ENCODE data around the gene POLG.

The POLG gene

DNA sequence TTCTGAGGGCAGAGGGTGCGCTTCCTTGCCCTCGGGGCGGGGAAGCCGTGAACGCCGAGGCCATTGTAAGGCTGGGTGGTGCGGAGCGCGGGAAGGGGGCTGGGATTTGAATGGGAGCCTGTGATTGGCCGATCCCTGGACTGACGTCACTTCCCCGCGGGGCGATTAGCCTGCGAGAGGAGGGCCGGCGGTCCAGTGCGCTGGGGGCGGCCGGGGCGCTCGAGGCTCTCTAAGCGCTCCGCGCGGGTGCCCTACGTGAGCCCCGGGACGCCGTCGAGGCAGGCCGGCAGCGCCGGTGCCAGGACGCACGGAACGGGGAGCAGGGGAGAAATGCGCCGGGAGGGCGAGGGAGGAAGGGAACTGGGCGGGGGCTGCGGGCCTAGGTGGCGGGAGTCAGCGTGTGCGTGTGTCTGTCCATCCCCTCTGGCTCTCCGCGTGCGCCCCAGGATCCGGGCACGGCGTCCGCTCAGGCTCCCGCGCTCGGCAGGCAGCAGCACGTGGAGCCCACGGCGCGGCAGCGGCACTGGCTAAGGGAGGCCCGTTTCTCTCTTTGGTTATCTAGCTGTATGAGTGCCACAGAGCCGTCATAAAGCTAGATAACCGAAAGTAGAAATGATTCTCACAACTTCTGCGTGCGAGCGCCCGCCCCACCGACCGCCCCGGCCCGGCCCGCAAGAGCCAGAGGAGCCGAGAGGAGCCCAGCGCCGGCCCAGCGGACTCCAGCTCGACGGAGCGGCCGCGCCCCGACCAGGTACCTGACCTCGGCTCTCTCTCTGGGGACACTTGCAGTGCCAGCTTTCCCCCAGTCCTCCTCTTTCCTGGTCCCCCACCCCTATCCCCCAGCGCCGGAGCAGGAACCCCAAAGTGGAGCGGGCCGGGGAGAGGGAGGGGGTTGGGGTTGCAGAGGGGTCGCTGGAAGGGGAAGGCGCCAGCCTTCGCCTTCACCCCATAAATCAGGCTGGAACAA is 33.1 kb upstream of the POLG start:
- H3K9ac ChIP-seq (ENCODE audit: low read length) = no peak overlapping the region
- H3K27me3 ChIP-seq (ENCODE audit: control insufficient read depth, insufficient read depth, low read length) = peaks cover 100% of the 10 kb centered on the region
- H3K9me3 ChIP-seq (ENCODE audit: control insufficient read depth, low read length) = no peaks in the 10 kb centered on the region
- H3K4me3 ChIP-seq (ENCODE audit: low read length) = no peak overlapping the region
- H3K36me3 ChIP-seq (ENCODE audit: control insufficient read depth, insufficient read depth, low read length) = no peaks in the 10 kb centered on the region
- H3K4me1 ChIP-seq (ENCODE audit: control insufficient read depth, insufficient read depth, low read length) = peaks cover 13% of the 10 kb centered on the region

DNA sequence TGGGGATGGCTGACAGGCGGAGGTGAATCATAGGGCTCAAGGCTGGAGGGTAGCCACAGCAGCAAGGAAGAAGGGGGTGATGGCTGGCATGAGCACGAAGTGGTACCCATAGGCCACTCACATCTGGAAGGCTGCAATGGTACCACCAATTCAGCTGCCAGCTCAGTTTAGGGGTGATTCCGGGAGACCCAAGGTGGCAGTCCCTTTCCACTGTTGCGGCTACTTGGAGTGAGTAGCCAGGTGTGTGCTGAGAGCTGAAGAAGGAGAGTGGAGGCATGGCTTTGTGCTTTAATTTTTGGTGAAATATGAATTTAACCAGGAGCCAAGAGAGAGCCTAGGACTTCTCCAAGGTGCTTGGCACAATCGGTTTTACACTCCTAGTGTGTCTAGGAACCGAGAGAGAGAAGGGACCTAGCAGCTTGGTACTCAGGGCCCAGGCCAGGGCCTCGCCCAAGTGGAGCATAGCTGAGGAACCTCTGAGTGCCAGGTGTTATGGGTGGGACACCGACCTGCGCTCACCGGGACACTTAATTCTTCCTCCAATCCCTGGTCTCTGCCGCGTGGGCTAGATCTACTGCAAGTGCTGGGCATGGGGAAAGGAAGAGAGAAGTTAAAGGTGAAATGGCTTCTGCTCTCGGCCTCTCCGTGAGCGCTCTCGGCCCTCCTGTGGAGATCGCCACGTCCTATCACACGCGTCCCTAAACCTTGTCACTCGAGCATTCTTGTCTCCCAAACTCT is 32.2 kb upstream of the POLG start:
- no peaks in the 10 kb centered on the region for H3K36me3 ChIP-seq (ENCODE audit: control insufficient read depth, insufficient read depth, low read length)
- peaks cover 100% of the 10 kb centered on the region for H3K27me3 ChIP-seq (ENCODE audit: control insufficient read depth, insufficient read depth, low read length)
- no peaks in the 10 kb centered on the region for H3K9me3 ChIP-seq (ENCODE audit: control insufficient read depth, low read length)
- H3K4me1 ChIP-seq (ENCODE audit: control insufficient read depth, insufficient read depth, low read length) = peaks cover 14% of the 10 kb centered on the region
- no peak overlapping the region for H3K4me3 ChIP-seq (ENCODE audit: low read length)
- no peak overlapping the region for H3K9ac ChIP-seq (ENCODE audit: low read length)

DNA sequence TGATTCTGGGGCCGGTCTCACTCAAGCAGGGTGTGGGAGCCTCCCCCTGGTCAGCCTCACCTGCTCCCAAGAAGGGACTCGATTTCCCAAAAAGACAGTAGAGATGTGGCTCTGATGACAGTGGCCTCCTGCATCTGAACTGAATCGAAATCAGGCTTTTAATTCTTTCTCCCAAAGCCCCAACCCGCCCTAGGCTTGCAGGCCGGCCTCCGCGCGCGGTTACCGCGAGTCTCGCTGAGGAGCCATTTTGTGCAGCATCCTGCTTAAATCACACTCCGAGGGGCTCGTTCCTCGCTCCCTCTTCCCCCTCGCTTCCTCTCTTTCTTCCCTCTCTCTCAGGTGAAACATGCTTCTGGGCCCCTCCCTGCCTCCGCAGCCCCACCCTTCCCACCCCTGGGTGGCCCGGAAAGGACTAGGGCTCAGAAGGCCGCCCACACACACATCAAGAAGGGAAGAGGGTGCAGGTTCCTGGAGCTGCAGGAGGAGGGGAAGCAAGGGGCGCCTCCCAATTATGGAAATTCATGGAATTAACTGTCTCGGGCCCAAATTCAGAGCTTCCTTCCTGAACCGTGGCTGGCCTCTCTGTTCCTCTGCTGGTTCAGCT is 30.9 kb upstream of the POLG start:
- Histone ChIP-seq H3K36me3 (ENCODE audit: control insufficient read depth, insufficient read depth, low read length) (no peaks in the 10 kb centered on the region), H3K9me3 (ENCODE audit: control insufficient read depth, low read length) (no peaks in the 10 kb centered on the region), H3K4me1 (ENCODE audit: control insufficient read depth, insufficient read depth, low read length) (peaks cover 9% of the 10 kb centered on the region), H3K9ac (ENCODE audit: low read length) (no peak overlapping the region), H3K27me3 (ENCODE audit: control insufficient read depth, insufficient read depth, low read length) (peaks cover 100% of the 10 kb centered on the region), H3K4me3 (ENCODE audit: low read length) (no peak overlapping the region)

DNA sequence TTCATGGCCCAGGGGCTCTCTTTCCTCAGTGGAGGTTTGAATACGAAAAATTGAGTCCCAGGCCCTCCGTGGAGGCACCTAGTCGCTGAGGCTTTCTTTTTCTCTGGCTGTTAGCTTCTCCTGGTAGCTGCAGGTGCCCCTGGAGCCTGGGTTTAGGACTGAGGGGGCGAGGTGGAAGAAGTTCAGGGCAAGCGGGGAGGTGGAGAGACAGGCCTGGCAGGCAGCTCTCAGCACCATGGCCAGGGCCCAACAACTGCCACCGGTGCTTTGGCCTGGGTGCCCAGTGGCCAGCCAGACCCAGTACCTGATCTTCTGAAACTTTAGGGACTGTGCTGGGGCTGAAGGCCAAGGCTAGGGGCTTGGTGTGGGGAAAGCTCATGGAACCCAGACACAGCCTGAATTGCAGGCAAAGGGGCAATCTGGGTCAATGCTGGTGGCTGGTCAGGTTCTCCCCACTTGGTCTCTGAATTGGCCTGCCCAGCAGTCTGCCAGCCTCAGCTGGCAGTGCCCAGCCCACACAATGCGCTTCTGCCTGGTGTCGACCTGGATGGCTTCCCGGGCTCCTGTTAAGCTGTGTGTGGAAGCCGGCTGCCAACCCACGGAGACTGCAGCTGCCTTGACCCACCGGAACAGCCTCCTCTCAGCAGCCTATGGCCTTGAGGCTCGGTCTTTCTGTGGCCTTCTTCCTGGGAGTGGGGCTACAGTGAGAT is 30.3 kb upstream of the POLG start:
- Histone ChIP-seq H3K4me1 (ENCODE audit: control insufficient read depth, insufficient read depth, low read length) (peaks cover 8% of the 10 kb centered on the region), H3K9ac (ENCODE audit: low read length) (no peak overlapping the region), H3K4me3 (ENCODE audit: low read length) (no peak overlapping the region), H3K27me3 (ENCODE audit: control insufficient read depth, insufficient read depth, low read length) (peaks cover 100% of the 10 kb centered on the region), H3K36me3 (ENCODE audit: control insufficient read depth, insufficient read depth, low read length) (no peaks in the 10 kb centered on the region), H3K9me3 (ENCODE audit: control insufficient read depth, low read length) (no peaks in the 10 kb centered on the region)

DNA sequence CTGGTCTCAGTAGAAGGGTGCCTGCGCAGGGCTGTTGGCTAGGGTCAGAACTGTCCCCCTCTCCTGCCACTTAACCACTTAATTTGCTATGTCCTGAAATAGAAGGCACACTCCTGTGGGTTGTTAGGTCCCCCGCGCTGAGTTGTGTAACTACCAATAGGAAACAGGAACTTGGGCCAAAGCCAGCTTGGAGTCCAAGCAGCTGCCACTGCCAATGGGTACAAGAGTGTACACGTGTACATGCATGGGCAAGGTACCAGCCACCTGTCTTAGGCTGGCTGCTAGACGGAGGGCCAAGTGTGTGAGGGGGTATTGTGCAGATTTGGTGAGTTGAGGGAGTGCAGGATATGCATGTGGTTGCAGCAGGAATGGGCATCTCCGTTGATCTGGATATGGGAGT is 29.7 kb upstream of the POLG start:
- H3K36me3 ChIP-seq (ENCODE audit: control insufficient read depth, insufficient read depth, low read length) = no peaks in the 10 kb centered on the region
- H3K27me3 ChIP-seq (ENCODE audit: control insufficient read depth, insufficient read depth, low read length) = peaks cover 100% of the 10 kb centered on the region
- H3K4me1 ChIP-seq (ENCODE audit: control insufficient read depth, insufficient read depth, low read length) = peaks cover 10% of the 10 kb centered on the region
- H3K4me3 ChIP-seq (ENCODE audit: low read length) = no peak overlapping the region
- H3K9me3 ChIP-seq (ENCODE audit: control insufficient read depth, low read length) = no peaks in the 10 kb centered on the region
- no peak overlapping the region for H3K9ac ChIP-seq (ENCODE audit: low read length)

DNA sequence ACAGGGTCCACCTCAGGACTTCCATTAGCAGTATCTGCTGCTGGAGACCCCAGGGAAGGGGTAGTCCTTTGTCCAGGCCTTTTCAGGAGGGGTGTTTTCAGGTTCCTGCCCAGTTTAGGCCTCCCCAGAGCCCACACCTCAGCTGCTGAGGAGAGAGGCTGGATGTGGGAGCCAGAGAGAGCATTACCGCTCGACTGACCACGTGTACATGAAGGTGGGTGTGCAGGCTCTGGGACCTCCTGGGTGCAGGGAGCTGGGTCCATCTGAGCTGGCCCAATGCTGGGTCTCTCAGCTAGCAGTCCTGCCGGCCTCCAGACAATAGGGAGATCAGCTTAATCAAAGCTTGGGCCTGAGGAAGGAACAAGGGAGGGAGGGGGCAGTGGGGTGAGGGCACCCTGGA is 29.1 kb upstream of the POLG start:
- Histone ChIP-seq H3K4me1 (ENCODE audit: control insufficient read depth, insufficient read depth, low read length) (peaks cover 15% of the 10 kb centered on the region), H3K9me3 (ENCODE audit: control insufficient read depth, low read length) (no peaks in the 10 kb centered on the region), H3K4me3 (ENCODE audit: low read length) (no peak overlapping the region), H3K9ac (ENCODE audit: low read length) (no peak overlapping the region), H3K27me3 (ENCODE audit: control insufficient read depth, insufficient read depth, low read length) (peaks cover 100% of the 10 kb centered on the region), H3K36me3 (ENCODE audit: control insufficient read depth, insufficient read depth, low read length) (no peaks in the 10 kb centered on the region)

DNA sequence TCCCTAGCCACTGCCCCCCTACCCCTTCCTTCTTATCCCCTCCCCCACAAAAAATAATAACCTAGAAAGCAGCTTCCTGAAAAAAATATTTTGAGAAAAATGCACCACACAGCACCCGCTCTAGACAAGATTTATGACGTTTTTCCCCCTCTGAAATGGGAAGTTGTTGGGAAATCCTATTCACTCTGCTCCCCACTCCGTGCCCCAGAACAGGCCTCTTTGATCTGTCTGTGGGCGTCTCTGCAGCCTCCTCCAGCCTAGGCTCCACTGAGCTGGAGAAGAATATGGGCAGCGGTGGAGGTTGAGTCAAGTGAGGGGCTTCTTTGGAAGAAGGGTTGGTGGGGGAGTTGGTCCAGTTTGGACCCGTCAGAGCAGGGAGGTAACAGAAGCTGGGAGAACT is 28.5 kb upstream of the POLG start:
- Histone ChIP-seq H3K36me3 (ENCODE audit: control insufficient read depth, insufficient read depth, low read length) (no peaks in the 10 kb centered on the region), H3K4me3 (ENCODE audit: low read length) (no peak overlapping the region), H3K9me3 (ENCODE audit: control insufficient read depth, low read length) (no peaks in the 10 kb centered on the region), H3K4me1 (ENCODE audit: control insufficient read depth, insufficient read depth, low read length) (peaks cover 15% of the 10 kb centered on the region), H3K9ac (ENCODE audit: low read length) (no peak overlapping the region), H3K27me3 (ENCODE audit: control insufficient read depth, insufficient read depth, low read length) (peaks cover 100% of the 10 kb centered on the region)

DNA sequence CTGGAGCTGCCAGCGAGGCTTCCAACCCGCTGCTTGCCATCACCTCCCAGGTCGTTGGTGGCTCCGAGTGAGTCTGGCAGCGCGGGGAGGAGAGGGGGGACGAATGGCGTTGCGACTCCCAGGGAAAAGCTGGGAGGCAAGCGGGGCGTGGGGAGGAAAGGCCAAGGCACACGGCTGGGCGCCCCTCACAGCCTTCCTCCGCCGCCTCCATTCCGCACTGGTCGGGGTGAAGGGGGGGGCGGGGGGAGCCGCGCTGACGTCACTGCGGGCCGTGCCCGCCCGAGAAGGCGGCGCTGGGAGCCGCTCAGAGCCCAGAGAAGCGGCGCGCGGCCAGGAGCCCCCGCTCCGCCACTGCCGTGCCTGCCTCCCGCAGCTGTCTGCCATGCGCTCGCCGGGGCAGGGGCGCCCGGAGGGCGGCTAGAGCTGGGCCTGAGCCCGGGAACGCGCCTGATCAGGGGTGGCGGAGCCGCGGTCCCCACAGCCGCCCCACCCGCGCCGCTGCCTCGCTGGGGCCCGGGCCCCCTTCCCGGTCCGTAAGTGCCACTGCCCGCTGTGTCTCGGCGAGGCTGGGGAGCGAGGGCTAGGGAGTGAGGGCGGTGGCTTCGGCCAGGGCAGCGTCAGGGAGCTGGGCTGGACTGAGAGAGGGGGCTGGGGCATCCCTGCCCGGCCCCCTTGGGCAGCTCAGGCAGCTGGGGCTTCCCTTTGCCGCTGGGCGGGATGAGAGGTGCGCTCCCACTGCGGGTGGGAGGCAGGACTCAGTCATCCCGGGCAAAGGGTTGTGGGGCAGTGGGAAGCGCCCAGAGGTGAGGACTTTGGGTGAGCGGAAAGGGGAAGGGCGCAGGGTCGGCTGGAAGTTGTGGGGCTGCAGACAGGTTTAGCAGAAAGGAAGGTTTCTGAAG is 27.8 kb upstream of the POLG start:
- Histone ChIP-seq H3K9me3 (ENCODE audit: control insufficient read depth, low read length) (no peaks in the 10 kb centered on the region), H3K9ac (ENCODE audit: low read length) (no peak overlapping the region), H3K4me1 (ENCODE audit: control insufficient read depth, insufficient read depth, low read length) (peaks cover 13% of the 10 kb centered on the region), H3K4me3 (ENCODE audit: low read length) (no peak overlapping the region), H3K27me3 (ENCODE audit: control insufficient read depth, insufficient read depth, low read length) (peaks cover 100% of the 10 kb centered on the region), H3K36me3 (ENCODE audit: control insufficient read depth, insufficient read depth, low read length) (no peaks in the 10 kb centered on the region)

DNA sequence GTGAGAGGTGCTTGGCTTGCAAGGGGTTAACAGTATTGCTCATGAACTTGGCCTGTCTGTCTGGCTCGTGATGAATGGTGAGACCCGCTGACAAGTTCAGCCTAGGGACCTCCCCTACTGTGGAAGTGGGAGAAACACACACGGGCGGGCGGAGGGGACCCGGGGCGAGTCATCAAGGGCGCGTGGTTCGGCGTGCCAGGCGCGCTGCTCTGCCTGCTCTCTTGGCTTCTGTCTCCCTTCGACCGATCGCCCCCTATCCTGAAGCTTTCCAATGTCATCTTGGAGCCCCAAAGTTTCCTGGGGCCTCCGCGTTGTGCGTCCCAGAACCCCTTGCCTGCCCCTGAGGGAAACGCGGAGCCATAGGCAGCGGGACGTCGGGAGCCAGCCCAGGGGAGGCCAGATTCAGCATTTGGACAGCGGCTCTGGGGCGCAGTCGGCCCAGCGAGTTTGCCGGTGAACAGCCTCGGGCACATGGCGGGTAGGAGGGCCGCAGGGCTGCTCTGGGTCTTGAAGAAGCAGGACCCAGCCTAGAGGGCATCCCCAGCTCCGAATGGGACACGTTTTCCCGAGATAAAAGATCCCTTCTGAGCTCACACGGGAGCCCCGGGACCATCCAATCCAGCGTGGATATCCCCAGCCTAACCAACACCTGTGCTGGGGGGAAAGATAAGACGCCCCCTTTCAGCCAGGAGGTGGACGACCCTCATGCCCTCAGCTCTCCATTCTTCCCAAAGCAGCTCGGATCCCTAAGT is 27.0 kb upstream of the POLG start:
- no peaks in the 10 kb centered on the region for H3K9me3 ChIP-seq (ENCODE audit: control insufficient read depth, low read length)
- no peaks in the 10 kb centered on the region for H3K36me3 ChIP-seq (ENCODE audit: control insufficient read depth, insufficient read depth, low read length)
- H3K4me1 ChIP-seq (ENCODE audit: control insufficient read depth, insufficient read depth, low read length) = peaks cover 10% of the 10 kb centered on the region
- no peak overlapping the region for H3K9ac ChIP-seq (ENCODE audit: low read length)
- H3K4me3 ChIP-seq (ENCODE audit: low read length) = no peak overlapping the region
- H3K27me3 ChIP-seq (ENCODE audit: control insufficient read depth, insufficient read depth, low read length) = peaks cover 100% of the 10 kb centered on the region

DNA sequence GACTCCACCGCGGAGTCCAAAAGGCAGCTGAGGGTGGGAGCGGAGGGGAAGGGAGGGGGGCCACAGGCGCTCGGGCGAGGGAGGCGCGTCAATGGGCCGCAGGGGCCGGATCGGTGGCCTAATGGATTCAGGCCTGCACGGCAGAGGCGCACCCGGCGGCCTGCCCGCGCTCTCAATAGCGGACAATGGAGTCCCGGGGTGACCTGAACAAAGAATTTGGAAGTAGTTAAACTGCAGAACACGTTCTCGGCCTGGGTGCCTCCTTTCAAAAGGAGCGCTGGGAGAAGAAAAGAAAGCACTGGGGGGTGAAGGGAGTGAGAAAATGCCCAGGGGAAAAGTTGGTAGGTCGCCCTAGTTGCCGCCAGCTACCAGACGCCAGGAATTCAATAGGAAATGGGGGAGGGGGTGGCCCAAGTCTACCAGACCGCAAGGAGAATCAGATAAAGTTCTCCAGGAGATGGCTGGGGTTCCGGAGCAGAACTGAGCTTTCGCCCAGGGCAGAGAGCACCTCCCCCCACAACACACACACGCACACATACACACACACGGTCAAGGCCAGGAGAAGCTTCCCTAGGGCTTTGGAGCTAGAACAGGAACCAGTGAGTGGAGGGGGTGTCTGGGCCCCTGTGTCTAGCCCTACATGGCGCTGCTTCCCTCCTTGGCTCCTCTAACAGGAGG is 25.8 kb upstream of the POLG start:
- H3K4me3 ChIP-seq (ENCODE audit: low read length) = no peak overlapping the region
- peaks cover 10% of the 10 kb centered on the region for H3K4me1 ChIP-seq (ENCODE audit: control insufficient read depth, insufficient read depth, low read length)
- no peaks in the 10 kb centered on the region for H3K9me3 ChIP-seq (ENCODE audit: control insufficient read depth, low read length)
- no peaks in the 10 kb centered on the region for H3K36me3 ChIP-seq (ENCODE audit: control insufficient read depth, insufficient read depth, low read length)
- peaks cover 98% of the 10 kb centered on the region for H3K27me3 ChIP-seq (ENCODE audit: control insufficient read depth, insufficient read depth, low read length)
- H3K9ac ChIP-seq (ENCODE audit: low read length) = no peak overlapping the region

All from mucosa of stomach (tissue), 1 donor.